ENCODE data around the gene PIK3R6.
"Not testable (repeated sequence)": the region's sequence is repeated elsewhere in the genome, so short reads cannot be mapped to it uniquely, and the experiment has no call there.

Gene PIK3R6

GRCh38 chr17:8825802-8826201, 41.7 kb downstream of the PIK3R6 start:
- DNase-seq (ENCODE audit: low spot score) = no peak

DNA sequence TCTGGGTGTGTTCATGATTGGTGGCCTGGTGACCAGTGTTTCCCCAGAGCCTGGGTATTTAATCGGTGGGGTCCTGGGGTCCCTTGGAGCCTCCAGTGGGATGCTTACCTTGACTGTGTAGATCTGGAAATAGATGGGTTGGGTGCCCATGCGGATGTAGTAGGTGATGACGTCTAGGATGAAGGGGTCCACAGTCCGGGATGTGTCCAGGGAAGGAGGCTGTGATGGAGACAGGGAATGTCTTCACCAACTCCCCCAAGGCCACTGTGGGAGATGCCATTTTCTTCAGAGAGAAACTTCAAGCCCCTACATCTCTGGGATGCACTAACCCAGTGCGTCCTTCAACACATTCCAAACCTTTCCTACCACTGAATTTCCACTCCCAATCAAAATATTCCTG, 44.2 kb downstream of the PIK3R6 start:
- DNase-seq (ENCODE audit: low spot score) = no peak

DNA sequence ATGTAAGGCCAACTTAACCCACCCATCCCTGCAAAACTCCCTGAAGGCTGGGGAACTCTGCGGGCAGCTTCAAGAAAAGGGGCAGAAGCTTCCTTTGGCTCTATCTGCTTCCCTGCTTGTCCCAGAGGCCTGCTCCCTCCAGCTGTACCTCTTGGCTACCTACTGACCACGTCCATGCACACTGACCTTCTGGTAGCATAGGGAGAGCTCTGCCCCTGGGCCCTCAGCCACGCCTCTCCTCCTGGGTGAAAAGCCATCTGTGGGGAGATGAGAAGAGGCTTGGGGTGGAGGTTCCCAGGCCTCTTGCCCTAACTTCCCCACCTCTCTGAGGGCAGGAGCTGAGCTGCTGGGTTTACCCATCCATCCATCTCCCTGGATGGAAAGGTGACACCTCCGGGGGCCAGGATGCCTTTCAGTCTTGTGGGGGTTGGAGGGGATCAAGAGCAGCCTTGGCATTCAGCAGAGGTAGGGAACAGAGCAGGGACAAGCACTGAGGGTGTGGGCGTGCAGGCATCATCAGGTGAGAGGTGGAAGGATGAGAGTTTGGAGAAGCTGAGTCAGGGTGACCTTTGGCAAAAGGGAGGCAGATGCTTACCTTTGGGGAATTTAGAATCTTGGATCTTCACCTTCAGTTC, 45.0 kb downstream of the PIK3R6 start:
- DNase-seq (ENCODE audit: low spot score) = no peak

GRCh38 chr17:8821446-8822105, 45.9 kb downstream of the PIK3R6 start:
- no peak for DNase-seq (ENCODE audit: low spot score)

GRCh38 chr17:8820311-8821010, 47.0 kb downstream of the PIK3R6 start:
- DNase-seq (ENCODE audit: low spot score) = no peak

DNA sequence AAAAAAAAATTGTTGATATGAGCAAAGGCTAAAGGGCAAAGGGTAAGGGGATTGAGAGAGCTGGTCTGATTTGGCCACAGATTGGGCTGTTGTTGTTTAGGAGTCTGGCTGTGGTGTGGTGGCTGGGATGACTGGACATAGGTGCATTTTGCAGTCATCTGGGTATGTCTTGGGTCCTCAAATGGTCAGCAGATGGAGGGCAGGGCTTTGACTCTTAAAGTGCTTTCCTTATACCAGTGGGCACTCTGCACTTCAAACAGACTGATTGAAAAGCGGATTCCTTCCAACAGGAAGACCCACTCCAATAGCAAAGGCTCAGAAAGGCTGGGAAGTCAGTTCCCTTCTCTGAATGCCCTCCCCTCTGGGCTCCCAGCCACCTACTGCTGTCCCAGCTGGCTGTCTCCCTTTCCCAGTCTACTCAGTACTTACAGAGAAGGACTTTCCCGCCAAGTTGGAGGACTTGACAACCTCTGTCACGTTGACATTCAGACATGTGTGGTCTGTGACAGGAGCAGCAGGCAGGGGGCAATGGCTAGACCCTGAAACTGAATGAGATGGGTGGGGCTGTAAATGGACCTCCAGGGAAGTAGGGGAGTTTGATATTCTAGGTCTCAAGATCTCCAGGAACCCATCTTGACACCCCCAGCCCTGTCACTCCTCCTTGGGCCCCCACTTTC, 48.7 kb downstream of the PIK3R6 start:
- no peak for DNase-seq (ENCODE audit: low spot score)

DNA sequence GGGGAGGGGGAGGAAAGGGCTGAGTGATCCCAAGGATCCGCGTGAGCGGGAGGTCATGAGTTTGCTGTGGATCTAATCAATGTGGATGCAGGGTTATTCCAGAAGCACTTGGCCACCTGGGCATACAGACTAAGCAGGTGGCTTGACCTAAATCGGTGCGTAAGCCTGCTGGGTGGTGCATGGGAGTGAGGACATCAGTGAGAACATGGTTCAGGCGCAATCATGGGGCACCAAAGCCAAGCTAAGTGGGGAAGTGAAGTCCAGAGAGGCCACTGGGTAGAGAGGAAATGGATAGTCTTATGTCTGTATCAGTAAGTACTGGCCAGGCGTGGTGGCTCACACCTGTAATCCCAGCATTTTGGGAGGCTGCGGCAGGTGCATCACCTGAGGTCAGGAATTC, 49.4 kb downstream of the PIK3R6 start:
- DNase-seq (ENCODE audit: low spot score) = no peak

GRCh38 chr17:8806926-8807550, 60.4 kb downstream of the PIK3R6 start:
- DNase-seq (ENCODE audit: low spot score) = no peak

DNA sequence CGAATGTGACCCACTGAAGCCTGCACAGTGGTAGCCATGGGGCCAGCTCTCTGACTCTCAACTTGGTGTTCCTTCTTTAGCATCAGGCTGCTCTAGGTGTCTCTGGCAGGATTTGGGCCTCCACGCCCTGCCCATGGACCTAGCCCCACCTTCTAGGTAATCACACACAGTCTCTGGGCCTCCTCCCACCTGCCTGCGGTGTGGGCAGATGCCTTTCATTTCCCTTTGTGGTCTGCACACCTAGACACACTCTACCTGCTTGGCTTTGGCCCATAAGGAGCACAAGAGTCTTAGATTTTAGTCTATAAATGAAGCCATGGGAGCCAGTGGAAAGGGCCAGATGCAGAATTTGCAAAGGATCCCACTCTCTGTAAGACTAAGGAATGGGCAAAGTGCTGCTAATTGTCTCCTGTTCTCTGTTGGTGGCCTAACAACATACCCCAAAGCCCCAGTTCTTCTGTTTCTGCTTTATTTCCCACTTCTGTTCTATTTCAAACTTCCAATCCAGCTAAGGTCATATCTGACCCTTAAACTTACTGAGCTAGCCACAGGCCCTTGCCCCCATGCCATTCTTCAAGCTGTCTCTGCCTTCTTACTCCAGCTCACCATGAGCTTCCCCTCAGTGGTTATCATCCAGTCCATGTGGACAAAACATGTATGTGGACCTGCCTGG, 61.1 kb downstream of the PIK3R6 start:
- no peak for DNase-seq (ENCODE audit: low spot score)

GRCh38 chr17:8805396-8805795, 62.1 kb downstream of the PIK3R6 start:
- not testable (repeated sequence) for DNase-seq (ENCODE audit: low spot score)

GRCh38 chr17:8803531-8804420, 63.7 kb downstream of the PIK3R6 start:
- no peak for DNase-seq (ENCODE audit: low spot score)

- DNase-seq (ENCODE audit: low spot score) = no peak
Observed at GRCh38 chr17:8801135-8801840, 66.2 kb downstream of the PIK3R6 start.

GRCh38 chr17:8800656-8801055, 66.8 kb downstream of the PIK3R6 start:
- DNase-seq (ENCODE audit: low spot score) = no peak

- no peak for DNase-seq (ENCODE audit: low spot score)
Observed at GRCh38 chr17:8799570-8800212, 67.8 kb downstream of the PIK3R6 start.

DNA sequence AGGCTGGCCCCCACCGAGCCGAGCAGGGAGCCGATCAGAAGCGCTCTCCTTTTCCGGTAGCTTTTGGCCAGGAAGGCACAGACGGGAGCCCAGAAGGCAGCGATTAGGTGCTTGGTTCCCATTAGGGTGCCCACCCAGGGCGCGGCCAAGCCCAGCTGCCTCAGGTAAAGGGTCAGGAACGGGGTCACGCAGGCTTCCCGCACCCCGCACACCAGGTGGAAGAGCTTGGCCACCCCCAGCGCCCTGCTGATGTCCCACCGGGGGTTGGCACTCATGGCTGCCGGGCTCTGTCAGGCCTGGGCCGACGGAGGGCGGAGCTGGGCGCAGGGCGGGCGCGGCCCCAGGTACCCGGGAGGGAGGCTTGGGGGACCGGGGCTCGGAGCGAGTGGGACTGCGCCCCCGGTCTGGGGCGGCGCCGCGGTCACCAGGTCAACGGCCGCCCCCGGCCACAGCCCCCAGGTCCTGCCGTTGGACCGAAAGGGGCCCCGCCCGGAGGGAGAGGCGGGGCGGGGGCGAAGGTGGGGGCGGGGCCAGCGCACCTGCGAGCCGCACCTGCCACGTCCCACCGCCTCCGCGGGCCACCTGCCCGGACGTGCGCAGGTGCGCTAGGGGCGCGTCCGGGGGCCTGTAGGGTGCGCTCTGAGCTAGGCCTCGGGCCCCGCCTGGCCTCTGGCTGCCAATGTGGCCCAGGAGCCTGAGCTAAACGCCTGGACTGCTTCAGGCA, 68.5 kb downstream of the PIK3R6 start, which contains the start of gene MFSD6L:
MFSD6L (minus strand) TSS at position 520 of the 724 bp plus-strand sequence; CDS start at position 275, 245 bp downstream.
- no peak for DNase-seq (ENCODE audit: low spot score)

DNA sequence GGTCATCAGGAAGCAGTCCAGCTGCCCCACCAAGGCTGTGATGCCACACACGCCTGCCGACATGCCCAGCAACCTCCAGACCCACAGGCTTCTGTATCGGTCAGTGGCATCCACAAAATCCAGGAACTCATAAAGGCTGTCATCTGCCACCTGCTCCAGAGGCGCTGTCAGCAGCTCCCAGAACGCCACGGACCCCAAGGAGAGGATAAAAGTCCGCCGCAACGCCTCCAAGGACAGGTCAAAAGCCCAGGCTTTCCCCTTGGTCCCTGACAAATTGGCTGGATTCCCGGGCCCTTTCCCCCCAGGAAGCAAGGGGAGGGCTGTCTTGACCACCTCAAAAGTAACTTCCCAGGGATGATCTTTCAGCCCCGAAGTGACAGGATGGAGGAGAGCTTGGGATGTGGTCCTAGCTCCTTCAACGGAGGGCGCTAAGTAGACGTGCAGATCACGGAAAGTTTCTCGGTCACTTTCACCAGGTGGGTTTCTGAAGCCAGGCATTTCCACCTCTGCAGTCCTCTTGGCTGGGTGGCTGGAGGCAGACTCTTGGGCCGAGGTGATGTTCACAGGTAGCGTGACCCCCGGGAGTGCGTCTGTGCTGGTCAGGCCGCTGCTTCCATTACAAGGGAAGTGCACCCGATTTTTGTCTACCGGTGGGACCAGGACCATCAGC, 69.2 kb downstream of the PIK3R6 start:
- no peak for DNase-seq (ENCODE audit: low spot score)

DNA sequence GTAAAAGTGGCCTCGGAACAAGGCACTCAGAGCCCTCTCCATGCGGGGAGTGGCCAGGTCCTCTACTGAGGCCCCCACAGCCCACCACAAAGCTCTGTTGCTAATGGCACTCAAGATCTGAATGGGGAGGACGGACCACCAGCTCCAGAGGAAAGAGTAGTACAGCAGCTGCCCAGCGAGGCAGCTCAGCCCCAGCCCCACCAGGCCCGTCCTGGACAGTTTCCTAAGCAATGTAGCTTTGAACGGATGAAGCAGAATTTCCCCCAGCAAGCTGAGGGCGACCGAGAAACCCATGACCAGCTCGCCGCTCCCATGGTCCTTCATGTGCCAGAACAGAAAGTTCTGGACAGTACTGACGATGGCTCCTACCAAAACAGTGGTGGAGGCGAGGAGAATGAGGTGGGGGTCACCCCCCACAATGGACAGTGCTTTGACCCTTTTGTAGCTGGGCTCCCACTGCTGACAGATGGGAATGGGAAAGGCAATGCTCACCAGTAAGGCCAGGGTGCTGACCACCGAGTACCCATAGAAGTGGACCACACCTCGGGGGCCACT, 69.8 kb downstream of the PIK3R6 start:
- DNase-seq (ENCODE audit: low spot score) = no peak

GRCh38 chr17:8794636-8795035, 72.8 kb downstream of the PIK3R6 start:
- no peak for DNase-seq (ENCODE audit: low spot score)

Measured in HuH-7.5 (cell line).